Fibroblast of lung (primary cell): Measurements from ENCODE around the gene COLEC12.

Source experiments
- CTCF ChIP-seq, 2 donors: IDR thresholded peaks in 1 of 2; conservative IDR thresholded peaks in 1 of 2; 1 replicate in 1 of 2; 2 replicates in 1 of 2; pipeline ENCODE4 v1.5.1; 2011 to 2012; ENCODE audit warnings: low read length in 2 of 2, control low read depth in 1 of 2, inconsistent platforms in 1 of 2, low read depth in 1 of 2, mild to moderate bottlenecking in 1 of 2
- EZH2 ChIP-seq: IDR thresholded peaks from 2 replicates; pipeline ENCODE4 v1.5.1; 2012; ENCODE audit warnings: low read length, control low read depth, mild to moderate bottlenecking; ENCODE audit errors: missing control alignments

- TF ChIP-seq EZH2 (no peak), CTCF (conservative IDR thresholded peaks at IDR 0.05 in 1 of 2, IDR thresholded peaks at IDR 0.05 in 1 of 2; ENCODE audit: low read depth in 1 of 2, low read length in 2 of 2) (no peak)
These were observed 225.0 kb downstream of the COLEC12 start for GRCh38 chr18:275486-275885.
